GM18868 (cell line): ENCODE measurements around the gene C10orf71.

Source experiments
- ATAC-seq: cut with Tn5 transposase; IDR thresholded peaks from one replicate; pipeline ENCODE4 v1.9.1; 2021; ENCODE audit warnings: mild to moderate bottlenecking, moderate library complexity; ENCODE audit not compliant: unreplicated experiment

The C10orf71 gene, protein sequence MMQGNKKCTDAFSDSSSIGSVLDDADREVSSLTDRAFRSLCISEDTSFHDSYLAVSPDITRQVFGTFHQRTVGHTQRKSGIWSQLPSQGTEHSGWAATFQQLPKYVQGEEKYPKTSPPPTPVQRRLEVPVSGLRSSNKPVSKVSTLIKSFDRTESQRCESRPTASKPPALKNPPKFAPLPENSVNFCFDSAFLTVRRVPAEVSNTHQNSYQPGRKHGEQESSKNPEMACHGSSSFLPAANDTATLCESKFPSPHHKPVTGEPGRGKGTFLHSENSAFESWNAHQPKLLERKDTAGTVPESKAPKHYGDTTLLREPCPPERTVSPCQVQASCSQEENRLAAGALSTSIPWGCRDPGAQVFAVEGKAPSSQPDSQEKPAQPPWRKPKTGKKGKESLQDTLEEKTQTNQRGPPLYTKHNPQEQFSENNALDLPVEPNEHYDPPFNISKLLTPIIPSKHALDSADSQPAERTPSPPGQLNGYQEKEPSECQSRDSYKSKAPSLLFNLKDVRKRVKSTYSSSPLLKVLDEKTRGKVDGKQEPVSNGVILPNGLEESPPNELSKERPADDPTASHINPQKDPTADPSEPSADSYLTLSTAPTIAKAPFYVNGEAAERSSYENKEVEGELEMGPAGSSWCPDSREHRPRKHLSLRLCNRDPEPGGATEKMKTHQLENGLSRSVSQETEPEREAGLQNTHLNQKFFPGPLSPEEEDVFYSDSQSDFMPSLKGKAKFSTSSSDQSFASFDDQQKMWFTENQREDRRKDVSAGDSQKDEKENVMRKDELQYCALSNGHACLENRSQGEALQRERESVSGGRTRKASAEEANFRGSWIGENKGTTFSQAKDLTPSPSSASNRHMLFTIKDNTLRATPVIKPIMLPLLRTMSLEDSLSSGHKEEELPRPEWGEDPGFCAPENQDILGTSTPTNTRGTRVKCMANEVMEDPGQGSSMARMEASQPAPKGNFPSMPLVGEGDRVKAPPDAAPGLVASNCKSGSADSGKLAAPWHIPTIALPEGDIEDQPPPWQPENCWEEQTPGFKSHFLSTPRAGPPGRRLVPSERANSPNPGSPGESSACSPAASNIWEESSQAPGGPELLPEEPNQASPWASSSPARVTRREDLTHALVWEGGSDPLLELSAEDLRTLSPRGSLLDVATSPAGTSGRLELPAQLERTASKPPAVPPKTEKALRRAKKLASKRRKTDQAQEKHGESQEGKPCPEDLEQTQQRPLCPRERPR (N-terminal part only)

DNA sequence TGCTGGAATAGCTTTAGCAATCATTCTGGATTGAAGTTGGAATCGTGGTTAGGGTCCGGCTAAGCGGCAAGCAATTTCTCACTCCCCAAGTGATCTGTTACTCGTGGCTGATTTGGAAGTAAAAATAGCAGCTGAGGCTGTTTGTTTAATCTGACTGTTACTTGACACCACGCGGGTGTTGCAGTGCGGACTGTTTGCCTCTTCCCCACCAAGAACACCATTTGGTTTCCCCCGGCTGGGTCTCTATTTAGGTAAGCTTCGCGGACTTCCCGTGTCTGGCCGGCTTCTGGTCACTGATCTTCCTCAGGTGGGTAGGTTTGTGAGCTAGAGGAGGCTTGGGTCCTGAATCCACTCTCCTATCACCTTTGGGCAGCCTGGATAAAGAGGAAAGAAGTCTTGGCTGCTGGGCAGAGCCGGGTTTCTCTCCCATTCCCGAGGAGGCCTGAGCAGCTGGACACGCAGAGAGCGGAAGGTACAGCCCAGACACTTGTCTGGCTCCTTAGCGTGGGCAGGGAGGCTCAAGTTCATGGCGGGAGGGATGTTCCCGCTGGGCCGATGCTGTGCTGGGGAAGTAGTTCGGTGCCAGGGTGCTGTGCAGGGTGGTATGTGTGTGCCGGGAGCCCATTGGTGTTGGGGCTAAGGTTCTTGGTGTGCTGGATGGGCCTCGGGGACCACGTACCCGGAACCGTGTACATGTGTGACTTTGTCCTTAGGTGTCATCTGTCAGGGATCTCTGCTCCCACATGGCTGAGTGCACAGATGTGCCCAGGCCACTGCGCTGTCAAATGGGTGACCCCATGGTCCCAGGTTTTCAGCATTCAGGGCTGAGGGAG, at the start of gene C10orf71:
Gene C10orf71 (plus strand): TSS at position 188 of the 833 bp plus-strand sequence. CDS start 23,376 bp downstream, outside the sequence.
- no peak for ATAC-seq

DNA sequence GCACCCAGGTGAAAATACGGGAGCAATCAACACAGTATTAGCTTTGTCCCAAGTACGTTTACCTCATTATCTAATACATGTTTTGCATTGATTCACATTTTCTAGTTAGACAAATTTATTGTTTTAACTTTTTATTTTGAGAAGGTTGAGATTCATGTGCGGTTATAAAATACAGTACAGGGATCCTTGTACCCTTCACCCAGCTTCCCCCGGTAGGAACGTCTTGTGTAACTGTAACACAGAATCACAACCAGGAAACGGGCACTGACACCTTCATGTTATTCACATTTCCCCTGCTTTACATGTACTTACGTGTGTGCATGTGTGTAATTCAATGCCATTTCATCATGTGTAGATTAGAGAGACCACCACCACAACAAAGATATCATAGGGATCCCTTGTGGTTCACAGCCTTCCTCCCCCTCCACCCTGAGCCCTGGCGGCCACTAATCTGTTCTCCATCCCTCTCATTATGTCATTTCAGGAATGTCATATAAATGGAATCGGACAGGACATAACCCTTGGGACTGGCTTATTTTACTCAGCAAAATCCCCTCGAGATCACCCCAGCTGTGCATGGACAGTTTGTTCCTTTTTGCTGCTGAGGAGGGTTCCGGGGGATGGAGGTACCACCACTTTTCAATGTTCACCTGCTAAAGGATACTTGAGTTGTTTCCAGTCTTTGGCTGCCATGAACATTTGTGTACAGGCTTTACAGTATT, 46.5 kb upstream of the C10orf71 start:
- ATAC-seq, result no peak

- ATAC-seq, result no peak
These were observed 45.5 kb upstream of the C10orf71 start for GRCh38 chr10:49253340-49253906.

GRCh38 chr10:49254150-49254549, 44.8 kb upstream of the C10orf71 start:
- no peak for ATAC-seq

- ATAC-seq, result no peak
These were observed 44.2 kb upstream of the C10orf71 start for GRCh38 chr10:49254556-49255318.

- no peak for ATAC-seq
These were observed 43.1 kb upstream of the C10orf71 start for GRCh38 chr10:49255883-49256282.

DNA sequence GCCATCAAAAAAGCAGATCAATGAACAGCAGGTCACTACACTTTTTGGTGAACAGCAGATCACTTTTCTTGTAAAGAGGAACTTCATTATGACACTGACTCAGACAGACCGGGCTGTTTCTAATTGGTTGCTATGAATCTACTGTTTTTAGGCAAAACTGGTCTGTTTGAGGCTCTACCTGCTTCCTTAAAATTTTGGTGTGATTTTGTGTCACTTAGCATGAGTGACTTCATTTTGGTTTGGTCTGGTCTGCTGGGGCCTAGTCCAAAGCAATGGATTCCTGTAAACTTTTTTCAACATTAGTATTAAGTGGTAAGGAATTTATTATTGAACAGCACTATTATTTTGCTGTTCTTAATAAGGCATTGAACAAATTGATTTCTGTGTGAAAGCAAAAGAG, 41.8 kb upstream of the C10orf71 start:
- ATAC-seq, result no peak

GRCh38 chr10:49257626-49258349, 41.2 kb upstream of the C10orf71 start:
- no peak for ATAC-seq

- no peak for ATAC-seq
These were observed 40.7 kb upstream of the C10orf71 start for GRCh38 chr10:49258350-49258683.

GRCh38 chr10:49260644-49261296, 38.2 kb upstream of the C10orf71 start:
- no peak for ATAC-seq

GRCh38 chr10:49263591-49263990, 35.4 kb upstream of the C10orf71 start:
- no peak for ATAC-seq

DNA sequence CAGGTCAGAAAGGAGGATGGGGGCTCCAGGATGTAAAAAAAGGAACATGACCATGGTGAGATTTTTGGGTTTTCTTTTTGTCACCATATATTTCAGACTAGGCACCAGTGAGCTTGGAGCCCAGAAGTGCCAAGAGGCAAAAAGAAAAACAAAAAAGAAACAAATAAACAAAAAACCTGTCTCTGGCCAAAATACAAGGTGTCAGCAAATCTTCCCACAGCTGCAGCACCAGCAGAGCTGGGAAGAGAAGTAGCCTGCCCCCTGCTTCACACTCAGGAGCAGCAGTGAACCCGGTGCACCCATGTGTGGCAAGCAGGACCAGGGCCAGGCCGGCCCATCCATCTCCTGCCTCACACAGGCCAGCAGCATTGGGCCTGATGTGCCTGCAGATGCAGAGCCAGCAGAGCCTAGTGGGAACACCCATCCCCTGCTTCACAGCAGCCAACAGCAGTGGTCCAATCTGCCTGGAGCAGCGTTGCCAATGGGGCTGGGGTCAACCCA, 34.7 kb upstream of the C10orf71 start:
- no peak for ATAC-seq

DNA sequence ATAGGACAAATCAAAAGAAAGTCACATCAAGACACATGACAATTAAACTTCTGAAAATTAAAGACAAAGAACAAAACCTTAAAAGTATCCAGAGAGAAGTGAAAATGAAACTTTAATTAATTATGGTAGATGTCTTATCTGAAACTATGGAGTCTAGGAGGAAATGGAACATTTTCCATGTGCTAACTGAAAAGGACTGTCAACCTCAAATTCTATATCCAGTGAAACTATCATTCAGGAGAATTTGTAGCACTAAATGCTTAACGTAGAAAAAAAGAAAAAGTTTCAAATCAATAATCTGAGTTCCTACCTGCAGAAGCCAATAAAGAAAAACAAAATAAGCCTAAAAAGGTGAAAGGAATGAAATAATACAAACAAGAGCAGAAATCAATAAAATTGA, 33.1 kb upstream of the C10orf71 start:
- no peak for ATAC-seq

DNA sequence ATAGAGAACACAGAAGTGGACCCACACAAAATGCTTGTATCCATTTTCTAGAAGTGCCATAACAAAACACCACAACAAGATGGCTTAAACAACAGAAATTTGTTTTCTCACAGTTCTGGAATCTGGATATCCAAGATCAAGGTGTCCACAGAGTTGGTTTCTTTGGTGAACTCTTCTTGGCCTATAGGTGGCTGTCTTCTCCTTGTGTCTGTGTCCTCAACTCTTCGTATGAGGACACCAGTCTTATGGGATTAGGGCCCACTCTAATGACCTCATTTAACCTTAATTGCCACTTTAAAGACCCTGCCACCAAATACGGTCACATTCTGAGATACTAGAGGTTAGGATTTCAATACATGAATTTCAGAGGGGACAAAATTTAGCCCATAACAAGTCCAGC, 30.8 kb upstream of the C10orf71 start:
- ATAC-seq, result no peak

DNA sequence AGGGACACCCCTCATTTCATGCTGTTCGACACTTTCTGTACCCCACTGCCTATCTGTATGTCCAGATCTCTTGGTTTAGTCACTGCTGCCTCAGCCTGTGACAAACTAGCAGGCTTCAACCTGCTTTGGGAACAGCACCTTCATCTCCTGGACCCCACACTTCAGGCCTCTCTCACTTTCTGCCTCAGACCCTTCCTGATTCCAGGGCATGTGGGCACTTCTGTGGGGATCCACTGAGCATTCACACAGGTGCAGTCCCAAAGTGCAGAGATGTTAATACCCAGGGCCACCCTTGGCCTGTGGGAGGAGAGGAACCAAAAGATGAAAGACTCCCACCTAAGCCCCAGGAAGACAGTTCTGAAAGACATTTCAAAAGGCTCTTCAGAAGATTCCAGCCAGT, 29.4 kb upstream of the C10orf71 start:
- ATAC-seq, result no peak

DNA sequence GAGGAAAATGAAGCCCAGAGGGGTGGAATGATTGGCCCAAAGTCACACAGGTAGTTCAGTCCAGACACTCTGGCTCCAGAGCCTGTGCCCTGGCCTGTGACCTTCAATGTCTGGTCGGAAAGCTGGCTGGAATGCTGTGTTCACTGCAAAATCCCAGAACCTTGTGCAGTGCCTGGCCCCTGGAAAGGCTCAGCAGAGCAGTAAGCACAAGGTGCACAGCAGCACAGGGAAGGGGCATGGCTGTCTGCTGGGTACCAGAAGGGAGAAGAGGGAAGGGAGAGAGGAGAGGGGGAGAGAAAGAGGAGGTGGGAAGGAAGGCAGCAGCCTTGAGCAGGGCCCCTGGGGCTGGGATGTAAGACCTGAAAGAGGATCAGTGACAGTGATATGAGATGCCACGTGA, 28.4 kb upstream of the C10orf71 start:
- ATAC-seq, result no peak

GRCh38 chr10:49271346-49271745, 27.6 kb upstream of the C10orf71 start:
- no peak for ATAC-seq
